ENCODE results near the gene PLSCR1.

- TF ChIP-seq CTCF (IDR thresholded peaks at IDR 0.05) (no peak), POLR2A (IDR thresholded peaks at IDR 0.05) (no peak), POLR2AphosphoS5 (IDR thresholded peaks at IDR 0.05) (no peak)
These were observed 6.8 kb downstream of the PLSCR1 start for GRCh38 chr3:146537603-146538002.

All from prostate gland (tissue), 2 donors.